Esophagus muscularis mucosa (tissue), 4 donors: Measurements from ENCODE around the gene DNAH7. TPM values are rescaled to one million over a fixed set of nuclear protein-coding genes. Genes with fewer than 3 reads are reported as not detected.

ENCODE experiments used
- DNase-seq: peaks from one replicate; pipeline ENCODE4 v3.0.0-alpha.2; 2017; ENCODE audit errors: extremely low spot score
- H3K27ac ChIP-seq, 4 donors: fragments of 200-600 bp; sonication (generic); replicated peaks in 1 of 4; 1 replicate in 3 of 4; 2 replicates in 1 of 4; pipeline ENCODE4 v1.5.1; 2016 to 2019; ENCODE audit warnings: mild to moderate bottlenecking in 1 of 4
- H3K27me3 ChIP-seq, 4 donors: fragments of 200-600 bp; sonication (generic); one replicate each; pipeline versions ENCODE4 v1.5.1 to v1.6.0; 2016 to 2019
- H3K36me3 ChIP-seq, 4 donors: fragments of 200-600 bp; sonication (generic); one replicate each; pipeline ENCODE4 v1.5.1; 2016 to 2019
- H3K4me1 ChIP-seq, 4 donors: fragments of 200-600 bp; sonication (generic); one replicate each; pipeline ENCODE4 v1.5.1; 2016 to 2019
- H3K4me3 ChIP-seq, 4 donors: fragments of 200-600 bp; sonication (generic); 1 replicate in 2 of 4; 2 replicates in 2 of 4; pipeline ENCODE4 v1.5.1; 2016 to 2019; ENCODE audit warnings: mild to moderate bottlenecking in 4 of 4, moderate library complexity in 1 of 4
- H3K9me3 ChIP-seq, 4 donors: fragments of 200-600 bp; sonication (generic); 1 replicate in 3 of 4; 2 replicates in 1 of 4; pipeline ENCODE4 v1.5.1; 2016 to 2019
- EP300 ChIP-seq: sonication (generic); formaldehyde crosslinking; IDR thresholded peaks from one replicate; pipeline ENCODE4 v1.6.1; 2017; ENCODE audit warnings: antibody characterized with exemption
- POLR2A ChIP-seq: fragments of 450-650 bp; IDR thresholded peaks from one replicate; pipeline ENCODE4 v1.6.1; 2017; ENCODE audit warnings: antibody characterized with exemption, moderate library complexity, mild to moderate bottlenecking, low read depth
- POLR2AphosphoS5 ChIP-seq, 2 donors: sonication (generic); formaldehyde crosslinking; IDR thresholded peaks; one replicate each; pipeline ENCODE4 v1.6.1; 2017; ENCODE audit warnings: antibody characterized with exemption in 2 of 2
- WGBS: methylation state at CpG from one replicate; pipeline ENCODE4 v1.1.5; 2018; 5-methylcytosine and 5-hydroxymethylcytosine counted together
- intact Hi-C: fragments of 100-400 bp; cut with DNase I; formaldehyde crosslinking; loops from one replicate; pipeline ENCODE4 v1.15.1; 2023
- total RNA-seq, 4 donors: library from RNA; depleted of rRNA; stranded (reverse); fragments of >200 nt; gene quantifications; one replicate each; pipeline versions ENCODE4 v1.1.0 to v1.2.1, GENCODE V29; 2016
- TF ChIP-seq, protein P1 (sequence below), 3 experiments: fragments of 200-600 bp in 2 of 3; fragments of 450-650 bp in 1 of 3; sonication (generic) in 2 of 3; IDR thresholded peaks; one replicate each; pipeline ENCODE4 v1.5.1; 2017 to 2019; ENCODE audit warnings: antibody characterized with exemption in 3 of 3, mild to moderate bottlenecking in 2 of 3, moderate library complexity in 1 of 3

The DNAH7 gene
- total RNA-seq, 4 donors from 2014 or later = 0.39 to 0.98 (median 0.66) TPM

GRCh38 chr2:195815083-195815482 is 253.6 kb downstream of the DNAH7 start:
- no peak overlapping the region for H3K27ac ChIP-seq
- no peaks in the 10 kb centered on the region for H3K4me1 ChIP-seq
- no peak for DNase-seq
- TF ChIP-seq, protein P1, sequence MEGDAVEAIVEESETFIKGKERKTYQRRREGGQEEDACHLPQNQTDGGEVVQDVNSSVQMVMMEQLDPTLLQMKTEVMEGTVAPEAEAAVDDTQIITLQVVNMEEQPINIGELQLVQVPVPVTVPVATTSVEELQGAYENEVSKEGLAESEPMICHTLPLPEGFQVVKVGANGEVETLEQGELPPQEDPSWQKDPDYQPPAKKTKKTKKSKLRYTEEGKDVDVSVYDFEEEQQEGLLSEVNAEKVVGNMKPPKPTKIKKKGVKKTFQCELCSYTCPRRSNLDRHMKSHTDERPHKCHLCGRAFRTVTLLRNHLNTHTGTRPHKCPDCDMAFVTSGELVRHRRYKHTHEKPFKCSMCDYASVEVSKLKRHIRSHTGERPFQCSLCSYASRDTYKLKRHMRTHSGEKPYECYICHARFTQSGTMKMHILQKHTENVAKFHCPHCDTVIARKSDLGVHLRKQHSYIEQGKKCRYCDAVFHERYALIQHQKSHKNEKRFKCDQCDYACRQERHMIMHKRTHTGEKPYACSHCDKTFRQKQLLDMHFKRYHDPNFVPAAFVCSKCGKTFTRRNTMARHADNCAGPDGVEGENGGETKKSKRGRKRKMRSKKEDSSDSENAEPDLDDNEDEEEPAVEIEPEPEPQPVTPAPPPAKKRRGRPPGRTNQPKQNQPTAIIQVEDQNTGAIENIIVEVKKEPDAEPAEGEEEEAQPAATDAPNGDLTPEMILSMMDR (IDR thresholded peaks at IDR 0.05) = no peak
- TF ChIP-seq POLR2AphosphoS5 (IDR thresholded peaks at IDR 0.05) = no peak
- H3K27me3 ChIP-seq = no peaks in the 10 kb centered on the region
- WGBS = 97% methylated on average over 2 of the region's 2 CpGs
- no peaks in the 10 kb centered on the region for H3K9me3 ChIP-seq
- intact Hi-C loops = no loop called here
- no peak overlapping the region for H3K4me3 ChIP-seq
- no peaks in the 10 kb centered on the region for H3K36me3 ChIP-seq

DNA sequence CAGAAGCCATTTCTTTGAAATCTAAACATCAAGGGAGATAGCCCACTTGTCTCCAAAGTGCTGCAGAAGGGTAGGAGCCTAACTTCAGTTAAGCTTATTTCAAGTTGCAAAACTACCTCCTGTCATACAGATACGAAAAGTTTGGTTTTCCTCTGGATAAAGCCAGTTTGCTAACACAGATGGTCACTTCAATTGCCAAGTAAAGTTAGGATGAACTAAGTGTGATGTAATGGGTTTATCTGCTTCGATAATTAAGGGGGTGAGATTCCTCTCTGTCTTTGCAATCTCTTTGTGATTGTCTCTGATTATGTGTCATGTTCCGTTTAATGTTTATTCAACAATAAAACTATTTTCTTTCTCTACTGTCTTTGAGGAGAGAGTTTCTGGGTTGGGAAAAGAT is 255.2 kb downstream of the DNAH7 start:
- H3K4me1 ChIP-seq = no peaks in the 10 kb centered on the region
- intact Hi-C loops = no loop called here
- no peaks in the 10 kb centered on the region for H3K27me3 ChIP-seq
- TF ChIP-seq, protein P1 (IDR thresholded peaks at IDR 0.05) = no peak
- TF ChIP-seq EP300 (no peak), POLR2AphosphoS5 (IDR thresholded peaks at IDR 0.05) (no peak)
- no peaks in the 10 kb centered on the region for H3K9me3 ChIP-seq
- no peak overlapping the region for H3K27ac ChIP-seq
- H3K36me3 ChIP-seq = no peaks in the 10 kb centered on the region
- WGBS = 53% methylated on average over 3 of the region's 3 CpGs
- no peak overlapping the region for H3K4me3 ChIP-seq
- no peak for DNase-seq

GRCh38 chr2:195810340-195811098 is 258.1 kb downstream of the DNAH7 start:
- H3K27me3 ChIP-seq = no peaks in the 10 kb centered on the region
- DNase-seq = no peak
- no peak overlapping the region for H3K27ac ChIP-seq
- no peaks in the 10 kb centered on the region for H3K4me1 ChIP-seq
- 86% methylated on average over 4 of the region's 4 CpGs for WGBS
- H3K9me3 ChIP-seq = no peaks in the 10 kb centered on the region
- no peak overlapping the region for H3K4me3 ChIP-seq
- no peak for TF ChIP-seq POLR2A
- TF ChIP-seq, protein P1 (IDR thresholded peaks at IDR 0.05) = no peak
- no peak for TF ChIP-seq EP300
- TF ChIP-seq POLR2AphosphoS5 (IDR thresholded peaks at IDR 0.05) = no peak
- intact Hi-C loops = no loop called here
- H3K36me3 ChIP-seq = no peaks in the 10 kb centered on the region

- Histone ChIP-seq H3K9me3 (no peaks in the 10 kb centered on the region), H3K4me1 (no peaks in the 10 kb centered on the region), H3K27me3 (no peaks in the 10 kb centered on the region), H3K36me3 (no peaks in the 10 kb centered on the region), H3K4me3 (no peak overlapping the region), H3K27ac (no peak overlapping the region)
- intact Hi-C loops = no loop called here
- no peak for DNase-seq
- TF ChIP-seq POLR2A (no peak), POLR2AphosphoS5 (IDR thresholded peaks at IDR 0.05) (no peak), EP300 (no peak)
- TF ChIP-seq, protein P1 (IDR thresholded peaks at IDR 0.05) = no peak
- 75% methylated on average over 1 of the region's 1 CpG for WGBS
These were observed 260.4 kb downstream of the DNAH7 start for GRCh38 chr2:195808189-195808588.
